Epithelial cell of proximal tubule (primary cell): ENCODE results near the gene PPIL4. TPM values are rescaled to one million over a fixed set of nuclear protein-coding genes. Genes with fewer than 3 reads are reported as not detected.

Experiments used
- DNase-seq: peaks from one replicate; pipeline ENCODE4 v3.0.0-alpha.2; 2011; ENCODE audit warnings: low read depth
- H3K4me3 ChIP-seq: 2 replicates; pipeline ENCODE4 v1.5.1; 2011; ENCODE audit warnings: low read depth, mild to moderate bottlenecking, low read length
- total RNA-seq: library from RNA; depleted of rRNA; stranded (reverse); fragments of >200 nt; gene quantifications from 2 replicates; pipeline ENCODE4 v1.2.3, GENCODE V29; 2015
- TF ChIP-seq, protein P1 (sequence below): conservative IDR thresholded peaks from 2 replicates; pipeline ENCODE4 v1.5.1; 2012; ENCODE audit warnings: low read depth, mild to moderate bottlenecking, low read length

The PPIL4 gene
- total RNA-seq, 1 donor from 2014 or later, result 33.0 TPM

DNA sequence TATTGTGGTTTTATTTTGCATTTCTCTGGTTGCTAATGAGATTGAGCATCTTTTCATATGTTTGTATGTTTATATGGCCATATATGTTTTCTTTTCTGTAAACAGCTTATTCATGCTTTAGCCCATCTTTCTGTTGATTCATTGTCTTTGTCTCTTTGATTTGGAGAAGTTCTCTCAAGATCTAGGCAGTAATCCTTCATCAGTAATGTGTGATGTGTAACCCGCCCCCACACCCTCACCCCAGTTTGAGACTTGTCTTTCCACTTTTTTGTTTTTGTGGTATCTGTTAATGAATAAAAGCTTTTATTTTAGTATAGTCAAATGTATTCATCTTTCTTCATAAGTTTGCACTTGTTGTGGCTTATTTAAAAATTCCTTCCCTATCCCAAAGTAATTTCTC is 87.0 kb downstream of the PPIL4 start:
- no peak for DNase-seq
- H3K4me3 ChIP-seq, result no peak overlapping the region
- TF ChIP-seq, protein P1, sequence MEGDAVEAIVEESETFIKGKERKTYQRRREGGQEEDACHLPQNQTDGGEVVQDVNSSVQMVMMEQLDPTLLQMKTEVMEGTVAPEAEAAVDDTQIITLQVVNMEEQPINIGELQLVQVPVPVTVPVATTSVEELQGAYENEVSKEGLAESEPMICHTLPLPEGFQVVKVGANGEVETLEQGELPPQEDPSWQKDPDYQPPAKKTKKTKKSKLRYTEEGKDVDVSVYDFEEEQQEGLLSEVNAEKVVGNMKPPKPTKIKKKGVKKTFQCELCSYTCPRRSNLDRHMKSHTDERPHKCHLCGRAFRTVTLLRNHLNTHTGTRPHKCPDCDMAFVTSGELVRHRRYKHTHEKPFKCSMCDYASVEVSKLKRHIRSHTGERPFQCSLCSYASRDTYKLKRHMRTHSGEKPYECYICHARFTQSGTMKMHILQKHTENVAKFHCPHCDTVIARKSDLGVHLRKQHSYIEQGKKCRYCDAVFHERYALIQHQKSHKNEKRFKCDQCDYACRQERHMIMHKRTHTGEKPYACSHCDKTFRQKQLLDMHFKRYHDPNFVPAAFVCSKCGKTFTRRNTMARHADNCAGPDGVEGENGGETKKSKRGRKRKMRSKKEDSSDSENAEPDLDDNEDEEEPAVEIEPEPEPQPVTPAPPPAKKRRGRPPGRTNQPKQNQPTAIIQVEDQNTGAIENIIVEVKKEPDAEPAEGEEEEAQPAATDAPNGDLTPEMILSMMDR, result no peak

DNA sequence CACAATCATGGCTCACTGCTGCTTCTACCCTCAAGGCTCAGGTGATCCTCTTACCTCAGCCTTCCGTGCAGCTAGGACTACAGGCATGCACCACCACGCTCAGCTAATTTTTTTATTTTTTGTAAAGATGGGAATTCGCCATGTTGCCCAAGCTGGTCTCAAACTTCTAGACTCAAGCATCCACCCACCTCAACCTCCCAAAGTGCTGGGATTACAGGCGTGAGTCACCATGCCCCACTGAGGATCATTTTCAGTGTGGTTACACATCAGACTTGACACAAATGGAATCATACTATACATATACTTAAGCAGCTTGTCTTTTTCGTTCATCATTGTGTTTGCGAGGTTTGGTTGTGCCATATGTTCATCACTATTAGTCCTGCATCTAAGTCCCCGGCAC is 87.6 kb downstream of the PPIL4 start:
- no peak overlapping the region for H3K4me3 ChIP-seq
- DNase-seq, result no peak
- TF ChIP-seq, protein P1, result no peak

- no peak for DNase-seq
- no peak overlapping the region for H3K4me3 ChIP-seq
- TF ChIP-seq, protein P1, result no peak
Observed at GRCh38 chr6:149457316-149457884, 88.4 kb downstream of the PPIL4 start.

GRCh38 chr6:149456311-149457021 is 89.4 kb downstream of the PPIL4 start:
- no peak for DNase-seq
- H3K4me3 ChIP-seq, result no peak overlapping the region
- TF ChIP-seq, protein P1, result no peak

DNA sequence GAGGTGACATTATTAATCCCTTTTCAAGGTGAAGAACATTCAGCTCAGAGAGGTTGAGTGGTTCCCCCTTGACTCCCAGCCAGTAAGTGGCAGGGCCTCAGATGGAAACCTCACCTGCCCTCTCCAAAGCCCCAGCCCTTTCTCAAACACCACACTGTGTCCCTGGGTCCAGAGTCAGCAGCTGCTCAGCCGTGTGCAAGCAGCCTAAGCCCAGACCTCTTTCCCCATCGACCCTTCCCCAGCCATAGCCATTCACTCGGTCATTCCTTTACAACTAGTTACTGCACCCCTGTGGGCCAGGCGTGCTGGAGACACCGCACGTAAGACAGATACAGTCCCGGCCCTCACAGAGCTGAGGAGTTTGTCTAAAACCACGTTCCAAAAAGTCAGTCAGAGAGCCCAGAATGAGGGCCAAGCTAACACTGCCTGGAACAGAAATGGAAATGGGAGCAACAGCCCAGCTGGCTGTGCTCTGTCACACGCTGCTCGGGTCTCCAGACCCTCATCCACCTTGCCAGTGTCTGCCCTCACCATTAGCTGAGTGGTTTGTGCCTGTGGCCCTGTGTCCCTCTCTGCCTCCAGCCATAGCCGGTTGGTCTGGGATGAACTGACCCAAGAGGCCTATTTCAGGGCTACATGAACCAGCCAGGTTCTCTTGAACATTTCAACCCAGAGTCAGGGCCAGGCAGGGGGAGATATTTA is 90.7 kb downstream of the PPIL4 start:
- TF ChIP-seq, protein P1, result no peak
- DNase-seq, result no peak
- no peak overlapping the region for H3K4me3 ChIP-seq

Other genes with a start within 250 kb of the PPIL4 start
- gene TAB2, start 228.3 kb downstream of the PPIL4 start, total RNA-seq, result 16.9 and 18.7 TPM in 2 replicates
- not detected in 2 replicates for gene SUMO4, start 145.8 kb downstream of the PPIL4 start, total RNA-seq
- gene ZC3H12D, start 61.0 kb downstream of the PPIL4 start, total RNA-seq, result 0.07 and 0.17 TPM in 2 replicates
- gene GINM1, start 20.3 kb upstream of the PPIL4 start, total RNA-seq, result 35.3 and 38.0 TPM in 2 replicates
- 16.3 and 17.7 TPM in 2 replicates for gene KATNA1, start 102.7 kb upstream of the PPIL4 start, total RNA-seq
- gene LATS1, start 172.1 kb upstream of the PPIL4 start, total RNA-seq, result 10.1 and 11.4 TPM in 2 replicates
- gene NUP43, start 200.5 kb upstream of the PPIL4 start, total RNA-seq, result 29.8 and 31.5 TPM in 2 replicates
- gene PCMT1, start 203.7 kb upstream of the PPIL4 start, total RNA-seq, result 110 and 162 TPM in 2 replicates